GM19463 (cell line): ENCODE results near the gene TOB2.
A peak's percentile ranks its signal among the peaks of the same experiment; 100 is the strongest.

Experiments used
- ATAC-seq: cut with Tn5 transposase; IDR thresholded peaks from one replicate; pipeline ENCODE4 v1.9.1; 2021; ENCODE audit warnings: mild to moderate bottlenecking, moderate library complexity; ENCODE audit not compliant: unreplicated experiment

Gene TOB2

GRCh38 chr22:41446639-41447434, at the start of gene TOB2:
TOB2 (minus strand) TSS chr22:41446801; CDS start chr22:41437345, 9,456 bp downstream.
- peak; percentile 28 for ATAC-seq

GRCh38 chr22:41491374-41492100, 44.9 kb upstream of the TOB2 start:
- no peak for ATAC-seq

- no peak for ATAC-seq
Observed at GRCh38 chr22:41488596-41489385, 42.2 kb upstream of the TOB2 start.

GRCh38 chr22:41488076-41488475, 41.5 kb upstream of the TOB2 start:
- ATAC-seq: no peak

GRCh38 chr22:41487037-41487935, 40.7 kb upstream of the TOB2 start:
- ATAC-seq: no peak

GRCh38 chr22:41485033-41485432, 38.4 kb upstream of the TOB2 start:
- no peak for ATAC-seq

- no peak for ATAC-seq
Observed at GRCh38 chr22:41482319-41482935, 35.8 kb upstream of the TOB2 start.

GRCh38 chr22:41481925-41482318, 35.3 kb upstream of the TOB2 start:
- ATAC-seq: no peak

- no peak for ATAC-seq
Observed at GRCh38 chr22:41481131-41481830, 34.7 kb upstream of the TOB2 start.

- no peak for ATAC-seq
Observed at GRCh38 chr22:41480397-41480735, 33.8 kb upstream of the TOB2 start.

- ATAC-seq: no peak
Observed at GRCh38 chr22:41479671-41480396, 33.2 kb upstream of the TOB2 start.

GRCh38 chr22:41478891-41479521, 32.4 kb upstream of the TOB2 start:
- peak; percentile 43 for ATAC-seq

- peak; percentile 3 for ATAC-seq
Observed at GRCh38 chr22:41478473-41478872, 31.9 kb upstream of the TOB2 start.

GRCh38 chr22:41474872-41475451, 28.4 kb upstream of the TOB2 start:
- ATAC-seq: no peak

- no peak for ATAC-seq
Observed at GRCh38 chr22:41471568-41471967, 25.0 kb upstream of the TOB2 start.

GRCh38 chr22:41470886-41471285, 24.3 kb upstream of the TOB2 start:
- ATAC-seq: no peak

- no peak for ATAC-seq
Observed at GRCh38 chr22:41469218-41469851, 22.7 kb upstream of the TOB2 start.
